HFFc6 (cell line): ENCODE data around the gene GRIN2A. TPM values are rescaled to one million over a fixed set of nuclear protein-coding genes. Genes with fewer than 3 reads are reported as not detected.

Experiments
- DNase-seq: peaks from one replicate; pipeline ENCODE4 v3.0.0-alpha.2; 2018
- H3K27ac Mint-ChIP-seq: 2 replicates; pipeline ENCODE4 v1.8.0; 2020; ENCODE audit warnings: mild to moderate bottlenecking, mixed read lengths
- H3K27me3 Mint-ChIP-seq: 2 replicates; pipeline ENCODE4 v1.8.0; 2021; ENCODE audit warnings: mild to moderate bottlenecking, moderate library complexity, mixed read lengths; ENCODE audit not compliant: insufficient read depth
- H3K36me3 Mint-ChIP-seq: 2 replicates; pipeline ENCODE4 v1.8.0; 2021; ENCODE audit warnings: low read depth, mixed read lengths
- H3K4me1 Mint-ChIP-seq: 2 replicates; pipeline ENCODE4 v1.8.0; 2020; ENCODE audit warnings: low read depth, mixed read lengths
- H3K4me3 Mint-ChIP-seq: 2 replicates; pipeline ENCODE4 v1.8.0; 2020; ENCODE audit warnings: mild to moderate bottlenecking, moderate library complexity, mixed read lengths
- H3K9me3 Mint-ChIP-seq: 2 replicates; pipeline ENCODE4 v1.8.0; 2020; ENCODE audit warnings: mild to moderate bottlenecking, mixed read lengths
- total RNA-seq, 6 experiments: library from RNA; stranded (reverse); fragmentation: NEBNext Ultra II Directional; extraction: Animal tissue kit (Norgen Biotek cat#: 25700); gene quantifications; 2 replicates in 1 of 6; 3 replicates in 5 of 6; pipeline ENCODE4 v1.2.3, GENCODE V29; 2021
- TF ChIP-seq, protein P1 (sequence below): fragments of 200-600 bp; sonication (generic); IDR thresholded peaks from 2 replicates; pipeline ENCODE4 v1.5.0; 2021; ENCODE audit warnings: antibody characterized with exemption, mild to moderate bottlenecking

GRIN2A gene
- total RNA-seq, 6 experiments from 2014 or later, result 0.02 to 0.18 (median 0.08) TPM; not detected in 1

DNA sequence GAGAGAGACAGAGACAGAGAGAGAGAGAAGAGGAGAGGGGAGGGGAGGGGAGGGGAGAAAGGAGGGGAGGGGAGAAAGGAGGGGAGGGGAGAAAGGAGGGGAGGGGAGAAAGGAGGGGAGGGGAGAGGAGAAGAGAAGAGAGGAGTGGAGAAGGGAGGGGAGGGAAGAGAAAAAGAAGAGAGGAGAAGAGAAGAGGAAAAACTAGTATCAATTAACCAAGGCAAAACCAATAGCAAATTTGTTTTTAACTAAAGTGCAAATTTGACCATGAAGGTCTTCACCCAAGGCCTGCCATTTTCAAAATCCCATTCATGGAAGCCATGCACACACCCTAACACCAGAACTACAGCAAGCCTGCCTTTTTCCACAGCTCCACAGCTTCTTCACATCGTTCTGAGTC is 16.6 kb downstream of the GRIN2A start:
- Mint-ChIP-seq H3K4me3 (no peak overlapping the region), H3K27me3 (peaks cover 28% of the 10 kb centered on the region), H3K36me3 (no peaks in the 10 kb centered on the region), H3K4me1 (peaks cover 46% of the 10 kb centered on the region), H3K9me3 (no peaks in the 10 kb centered on the region), H3K27ac (no peak overlapping the region)
- DNase-seq, result no peak
- TF ChIP-seq, protein P1, sequence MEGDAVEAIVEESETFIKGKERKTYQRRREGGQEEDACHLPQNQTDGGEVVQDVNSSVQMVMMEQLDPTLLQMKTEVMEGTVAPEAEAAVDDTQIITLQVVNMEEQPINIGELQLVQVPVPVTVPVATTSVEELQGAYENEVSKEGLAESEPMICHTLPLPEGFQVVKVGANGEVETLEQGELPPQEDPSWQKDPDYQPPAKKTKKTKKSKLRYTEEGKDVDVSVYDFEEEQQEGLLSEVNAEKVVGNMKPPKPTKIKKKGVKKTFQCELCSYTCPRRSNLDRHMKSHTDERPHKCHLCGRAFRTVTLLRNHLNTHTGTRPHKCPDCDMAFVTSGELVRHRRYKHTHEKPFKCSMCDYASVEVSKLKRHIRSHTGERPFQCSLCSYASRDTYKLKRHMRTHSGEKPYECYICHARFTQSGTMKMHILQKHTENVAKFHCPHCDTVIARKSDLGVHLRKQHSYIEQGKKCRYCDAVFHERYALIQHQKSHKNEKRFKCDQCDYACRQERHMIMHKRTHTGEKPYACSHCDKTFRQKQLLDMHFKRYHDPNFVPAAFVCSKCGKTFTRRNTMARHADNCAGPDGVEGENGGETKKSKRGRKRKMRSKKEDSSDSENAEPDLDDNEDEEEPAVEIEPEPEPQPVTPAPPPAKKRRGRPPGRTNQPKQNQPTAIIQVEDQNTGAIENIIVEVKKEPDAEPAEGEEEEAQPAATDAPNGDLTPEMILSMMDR, result no peak

DNA sequence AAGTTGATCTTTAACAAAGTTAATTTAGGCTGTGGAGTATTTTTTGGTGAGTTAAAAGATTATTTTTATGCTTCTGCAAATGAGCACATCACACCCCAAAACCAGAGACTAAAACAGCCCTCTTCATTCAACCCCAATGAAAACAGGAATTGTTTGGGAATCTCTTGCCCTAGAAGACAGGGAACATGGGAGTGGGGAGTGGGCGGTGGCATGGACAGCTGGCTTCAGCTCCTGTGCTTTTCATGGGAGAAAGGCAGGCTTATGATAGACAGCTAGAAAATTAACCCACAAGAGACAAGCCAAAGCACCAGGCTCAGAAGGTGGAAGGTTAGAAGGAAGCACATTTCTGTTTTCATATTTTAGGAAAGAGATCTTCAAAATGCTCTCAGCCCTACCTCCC is 19.2 kb downstream of the GRIN2A start:
- TF ChIP-seq, protein P1, result no peak
- H3K27ac Mint-ChIP-seq, result no peak overlapping the region
- peaks cover 21% of the 10 kb centered on the region for H3K4me1 Mint-ChIP-seq
- no peak for DNase-seq
- H3K27me3 Mint-ChIP-seq, result peaks cover 37% of the 10 kb centered on the region
- H3K9me3 Mint-ChIP-seq, result no peaks in the 10 kb centered on the region
- no peak overlapping the region for H3K4me3 Mint-ChIP-seq
- H3K36me3 Mint-ChIP-seq, result no peaks in the 10 kb centered on the region

DNA sequence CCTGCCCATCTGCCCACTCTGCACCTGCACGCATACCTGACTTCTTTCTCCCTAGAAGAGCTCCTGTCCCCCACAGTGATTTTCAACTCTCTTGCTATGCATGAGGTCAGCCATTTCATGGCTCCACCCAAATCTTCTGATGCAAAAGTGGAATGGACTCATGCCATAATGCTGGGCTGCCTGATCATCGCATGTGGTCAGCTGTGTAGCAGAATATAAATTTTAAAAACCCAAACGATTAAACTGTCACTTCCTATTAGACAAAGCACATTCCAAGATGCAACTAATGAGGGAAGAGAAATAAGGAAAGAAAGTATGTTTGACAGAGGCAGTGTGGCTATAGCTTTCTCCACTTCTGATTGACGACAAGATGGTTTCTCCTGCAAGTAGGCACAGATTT is 26.1 kb downstream of the GRIN2A start:
- Mint-ChIP-seq H3K27ac (no peak overlapping the region), H3K4me3 (no peak overlapping the region), H3K27me3 (peaks cover 26% of the 10 kb centered on the region), H3K36me3 (no peaks in the 10 kb centered on the region), H3K9me3 (no peaks in the 10 kb centered on the region), H3K4me1 (peaks cover 19% of the 10 kb centered on the region)
- peak; percentile 74 for DNase-seq
- TF ChIP-seq, protein P1, result no peak

DNA sequence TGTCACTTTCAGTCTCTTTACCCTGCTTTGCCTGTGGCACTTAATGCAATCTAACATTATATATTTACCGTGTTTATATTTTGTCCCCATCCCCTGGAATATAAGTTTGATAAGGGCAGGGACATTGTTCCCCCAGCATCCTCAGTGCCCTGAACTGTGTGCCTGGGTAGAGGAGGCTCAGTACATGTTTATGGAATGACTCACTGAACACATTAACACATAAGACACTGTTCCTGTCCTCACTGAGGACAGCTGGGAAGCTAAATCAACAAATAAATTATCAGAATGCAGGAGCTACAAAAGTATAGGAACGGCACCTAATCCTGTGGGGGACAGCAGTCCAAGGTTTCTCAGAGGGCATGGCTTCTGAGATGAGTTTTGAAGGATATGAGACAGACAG is 27.8 kb downstream of the GRIN2A start:
- Mint-ChIP-seq H3K4me3 (no peak overlapping the region), H3K4me1 (peaks cover 19% of the 10 kb centered on the region), H3K27me3 (peaks cover 27% of the 10 kb centered on the region), H3K27ac (no peak overlapping the region), H3K9me3 (no peaks in the 10 kb centered on the region), H3K36me3 (no peaks in the 10 kb centered on the region)
- TF ChIP-seq, protein P1, result no peak
- DNase-seq, result no peak

DNA sequence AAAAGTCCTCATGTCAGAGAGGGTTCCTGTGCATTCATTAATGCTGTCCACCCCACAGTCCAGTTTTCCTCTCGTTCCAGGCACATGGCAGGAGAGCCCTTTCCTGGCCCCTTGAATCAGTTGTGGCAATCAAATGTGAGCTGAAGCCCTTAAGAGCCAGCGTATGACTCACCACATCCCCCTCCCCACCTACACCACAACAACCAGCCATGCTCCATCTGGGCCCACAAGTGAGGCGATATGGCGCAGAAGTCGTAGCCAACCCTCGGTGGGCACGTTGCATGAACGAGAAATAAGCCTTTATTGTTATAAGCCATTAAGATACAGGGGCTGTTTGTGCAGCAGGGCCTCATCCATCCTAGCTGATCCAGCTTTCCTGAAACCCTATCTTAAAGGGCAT is 28.2 kb downstream of the GRIN2A start:
- H3K9me3 Mint-ChIP-seq, result no peaks in the 10 kb centered on the region
- DNase-seq, result no peak
- H3K36me3 Mint-ChIP-seq, result no peaks in the 10 kb centered on the region
- H3K27ac Mint-ChIP-seq, result no peak overlapping the region
- H3K4me3 Mint-ChIP-seq, result no peak overlapping the region
- TF ChIP-seq, protein P1, result no peak
- peaks cover 27% of the 10 kb centered on the region for H3K27me3 Mint-ChIP-seq
- peaks cover 19% of the 10 kb centered on the region for H3K4me1 Mint-ChIP-seq

DNA sequence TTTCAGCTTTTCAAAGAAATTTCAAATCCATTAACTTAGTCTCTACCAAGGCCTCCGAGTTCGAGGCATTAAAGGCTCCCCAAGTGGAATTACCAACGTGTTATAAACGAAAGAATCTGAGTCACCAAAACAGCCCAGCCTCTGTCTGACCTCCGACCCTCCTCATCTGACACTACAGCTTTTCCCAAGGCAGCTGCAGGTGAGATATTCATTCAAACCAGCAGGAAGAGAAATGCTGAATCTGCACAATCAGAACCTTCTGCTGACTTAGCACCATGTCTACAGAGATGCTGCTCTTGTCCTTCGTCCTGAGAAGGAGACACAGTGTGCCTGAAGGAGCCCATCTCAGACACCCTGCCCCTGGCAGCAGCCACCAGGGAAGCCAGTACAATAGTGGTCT is 30.5 kb downstream of the GRIN2A start:
- Mint-ChIP-seq H3K36me3 (no peaks in the 10 kb centered on the region), H3K9me3 (no peaks in the 10 kb centered on the region), H3K4me1 (peaks cover 19% of the 10 kb centered on the region), H3K27ac (no peak overlapping the region), H3K27me3 (peaks cover 39% of the 10 kb centered on the region), H3K4me3 (no peak overlapping the region)
- no peak for DNase-seq
- TF ChIP-seq, protein P1, result no peak
